Stimulated activated CD8-positive, alpha-beta memory T cell treated with anti-CD3 and anti-CD28 coated beads, Interleukin-7, amount 100 ng/mL, for 48 hours (primary cell): ENCODE data around the gene GPR157.
A peak's percentile ranks its signal among the peaks of the same experiment; 100 is the strongest.
"Not testable (repeated sequence)": the region's sequence is repeated elsewhere in the genome, so short reads cannot be mapped to it uniquely, and the experiment has no call there.

Experiments used
- DNase-seq, 2 donors: peaks; one replicate each; pipeline ENCODE4 v3.0.0-alpha.2; 2020; ENCODE audit warnings: low read depth in 1 of 2; ENCODE audit errors: extremely low read depth in 1 of 2

GPR157 gene

GRCh38 chr1:9120312-9120958 lies 8.5 kb downstream of the GPR157 start:
- DNase-seq, result no peak

GRCh38 chr1:9119745-9120144 lies 9.2 kb downstream of the GPR157 start:
- DNase-seq, result no peak

GRCh38 chr1:9118186-9118585 lies 10.7 kb downstream of the GPR157 start:
- no peak for DNase-seq

- DNase-seq, result no peak
These were observed 13.3 kb downstream of the GPR157 start for GRCh38 chr1:9115351-9116205.

- DNase-seq, result no peak
These were observed 15.7 kb downstream of the GPR157 start for GRCh38 chr1:9112961-9113880.

- DNase-seq, result peak in 1 of 2 donors; percentile 34
These were observed 16.9 kb downstream of the GPR157 start for GRCh38 chr1:9111957-9112356.

- DNase-seq, result no peak
These were observed 17.6 kb downstream of the GPR157 start for GRCh38 chr1:9111357-9111691.

GRCh38 chr1:9110669-9111356 lies 18.1 kb downstream of the GPR157 start:
- peak; percentile 62 to 80 for DNase-seq

GRCh38 chr1:9108056-9108665 lies 20.7 kb downstream of the GPR157 start:
- no peak for DNase-seq

- DNase-seq, result no peak
These were observed 21.8 kb downstream of the GPR157 start for GRCh38 chr1:9107136-9107535.

- DNase-seq, result no peak
These were observed 22.6 kb downstream of the GPR157 start for GRCh38 chr1:9106286-9106685.

GRCh38 chr1:9105336-9105867 lies 23.5 kb downstream of the GPR157 start:
- no peak for DNase-seq

- no peak for DNase-seq
These were observed 27.3 kb downstream of the GPR157 start for GRCh38 chr1:9101510-9102146.

- no peak for DNase-seq
These were observed 28.3 kb downstream of the GPR157 start for GRCh38 chr1:9100471-9101043.

GRCh38 chr1:9099555-9099954 lies 29.3 kb downstream of the GPR157 start:
- DNase-seq, result no peak

- DNase-seq, result no peak
These were observed 30.8 kb downstream of the GPR157 start for GRCh38 chr1:9097947-9098705.

- no peak for DNase-seq
These were observed 33.1 kb downstream of the GPR157 start for GRCh38 chr1:9095818-9096217.

- not testable (repeated sequence) for DNase-seq
These were observed 34.8 kb downstream of the GPR157 start for GRCh38 chr1:9093996-9094595.
